ENCODE results near the gene CPVL.

- TF ChIP-seq CTCF (IDR thresholded peaks at IDR 0.05): no peak
- no peak for TF ChIP-seq POLR2A (IDR thresholded peaks at IDR 0.05)
- TF ChIP-seq POLR2AphosphoS5 (IDR thresholded peaks at IDR 0.05): no peak
- TF ChIP-seq EP300 (IDR thresholded peaks at IDR 0.05): no peak
These were observed 12.6 kb upstream of the CPVL start for GRCh38 chr7:29158795-29159423.

All from suprapubic skin (tissue), 4 donors.